ENCODE data around the gene DMRTB1. TPM values are rescaled to one million over a fixed set of nuclear protein-coding genes. Genes with fewer than 3 reads are reported as not detected.

DMRTB1 gene
- total RNA-seq, 1 donor from 2014 or later = not detected

DNA sequence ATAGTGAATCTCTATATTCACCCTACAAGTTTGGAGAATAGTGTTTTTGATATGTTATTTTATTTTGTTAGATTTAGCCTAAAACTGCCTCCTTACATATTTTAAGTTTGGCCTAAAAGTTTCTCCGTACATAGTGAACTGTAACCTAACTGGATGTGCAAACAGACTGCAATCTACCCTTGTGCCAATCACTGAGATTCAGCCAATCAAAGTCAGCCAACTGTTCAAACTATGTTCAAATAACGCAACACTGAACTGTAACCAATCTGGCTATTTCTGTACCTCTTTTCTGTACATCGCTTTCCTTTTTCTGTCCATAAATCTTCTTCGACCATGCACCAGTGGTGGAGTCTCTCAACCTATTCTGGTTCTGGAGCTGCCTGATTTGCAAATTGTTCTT, 11.8 kb upstream of the DMRTB1 start:
- TF ChIP-seq, protein P1, sequence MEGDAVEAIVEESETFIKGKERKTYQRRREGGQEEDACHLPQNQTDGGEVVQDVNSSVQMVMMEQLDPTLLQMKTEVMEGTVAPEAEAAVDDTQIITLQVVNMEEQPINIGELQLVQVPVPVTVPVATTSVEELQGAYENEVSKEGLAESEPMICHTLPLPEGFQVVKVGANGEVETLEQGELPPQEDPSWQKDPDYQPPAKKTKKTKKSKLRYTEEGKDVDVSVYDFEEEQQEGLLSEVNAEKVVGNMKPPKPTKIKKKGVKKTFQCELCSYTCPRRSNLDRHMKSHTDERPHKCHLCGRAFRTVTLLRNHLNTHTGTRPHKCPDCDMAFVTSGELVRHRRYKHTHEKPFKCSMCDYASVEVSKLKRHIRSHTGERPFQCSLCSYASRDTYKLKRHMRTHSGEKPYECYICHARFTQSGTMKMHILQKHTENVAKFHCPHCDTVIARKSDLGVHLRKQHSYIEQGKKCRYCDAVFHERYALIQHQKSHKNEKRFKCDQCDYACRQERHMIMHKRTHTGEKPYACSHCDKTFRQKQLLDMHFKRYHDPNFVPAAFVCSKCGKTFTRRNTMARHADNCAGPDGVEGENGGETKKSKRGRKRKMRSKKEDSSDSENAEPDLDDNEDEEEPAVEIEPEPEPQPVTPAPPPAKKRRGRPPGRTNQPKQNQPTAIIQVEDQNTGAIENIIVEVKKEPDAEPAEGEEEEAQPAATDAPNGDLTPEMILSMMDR (conservative IDR thresholded peaks at IDR 0.05) = no peak
- no peak for DNase-seq (ENCODE audit: extremely low spot score, unreplicated experiment)
- no peak overlapping the region for H3K4me3 Mint-ChIP-seq
- peaks cover 9% of the 10 kb centered on the region for H3K27me3 Mint-ChIP-seq
- no peaks in the 10 kb centered on the region for H3K36me3 Mint-ChIP-seq
- no peaks in the 10 kb centered on the region for H3K9me3 Mint-ChIP-seq
- H3K4me1 Mint-ChIP-seq (ENCODE audit: unreplicated experiment) = peaks cover 9% of the 10 kb centered on the region
- no peak overlapping the region for H3K27ac Mint-ChIP-seq

DNA sequence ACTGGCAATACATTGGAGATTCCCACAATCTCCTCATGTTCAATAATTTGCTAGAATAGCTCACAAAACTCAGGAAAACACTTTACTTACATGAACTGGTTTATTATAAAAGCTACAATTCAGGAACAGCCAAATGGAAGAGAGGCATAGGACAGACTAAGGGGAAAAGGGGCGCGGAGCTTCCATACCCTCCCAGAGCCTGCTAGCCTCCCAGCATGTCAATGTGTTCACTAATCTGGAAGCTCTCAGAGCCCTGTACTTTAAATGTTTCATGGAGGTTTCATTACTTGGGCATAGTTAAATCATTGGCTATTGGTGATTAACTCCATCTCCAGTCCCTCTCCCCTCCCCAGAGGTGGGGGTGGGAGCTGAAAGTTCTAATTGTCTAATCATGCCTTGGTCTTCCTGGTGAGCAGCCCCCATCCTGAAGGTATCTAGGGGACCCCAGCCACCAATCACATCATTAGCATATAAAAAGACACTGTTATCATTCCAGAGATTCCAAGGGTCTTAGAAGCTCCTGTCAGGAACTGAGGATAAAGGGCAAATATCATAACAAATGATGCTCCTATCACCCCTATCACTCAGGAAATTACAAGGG, 10.9 kb upstream of the DMRTB1 start:
- H3K4me1 Mint-ChIP-seq (ENCODE audit: unreplicated experiment) = peaks cover 9% of the 10 kb centered on the region
- no peak for DNase-seq (ENCODE audit: extremely low spot score, unreplicated experiment)
- TF ChIP-seq, protein P1 (conservative IDR thresholded peaks at IDR 0.05) = no peak
- H3K9me3 Mint-ChIP-seq = no peaks in the 10 kb centered on the region
- H3K36me3 Mint-ChIP-seq = no peaks in the 10 kb centered on the region
- no peak overlapping the region for H3K4me3 Mint-ChIP-seq
- H3K27me3 Mint-ChIP-seq = peaks cover 9% of the 10 kb centered on the region
- H3K27ac Mint-ChIP-seq = no peak overlapping the region

DNA sequence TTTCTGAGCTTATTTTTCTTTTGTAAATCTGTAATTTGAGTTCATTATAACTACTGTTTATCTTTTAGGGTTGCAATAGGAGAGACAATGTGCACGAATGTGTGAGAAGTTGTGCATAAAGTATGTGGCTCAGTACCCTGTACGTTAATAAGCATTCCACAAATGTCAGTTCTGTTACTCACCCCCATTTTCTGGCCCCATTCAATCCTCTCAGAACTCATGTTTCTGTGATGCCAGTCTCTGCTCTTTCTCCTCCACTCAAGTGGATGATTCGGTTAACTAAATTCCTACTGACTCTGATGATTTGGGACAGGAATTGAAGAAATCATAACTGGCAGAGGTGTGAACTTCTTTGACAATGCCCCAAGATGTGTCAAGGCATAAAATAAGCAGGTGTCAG, 10.2 kb upstream of the DMRTB1 start:
- no peak for DNase-seq (ENCODE audit: extremely low spot score, unreplicated experiment)
- H3K36me3 Mint-ChIP-seq = no peaks in the 10 kb centered on the region
- H3K27me3 Mint-ChIP-seq = peaks cover 9% of the 10 kb centered on the region
- H3K4me3 Mint-ChIP-seq = no peak overlapping the region
- H3K9me3 Mint-ChIP-seq = no peaks in the 10 kb centered on the region
- H3K27ac Mint-ChIP-seq = no peak overlapping the region
- TF ChIP-seq, protein P1 (conservative IDR thresholded peaks at IDR 0.05) = no peak
- H3K4me1 Mint-ChIP-seq (ENCODE audit: unreplicated experiment) = peaks cover 9% of the 10 kb centered on the region

DNA sequence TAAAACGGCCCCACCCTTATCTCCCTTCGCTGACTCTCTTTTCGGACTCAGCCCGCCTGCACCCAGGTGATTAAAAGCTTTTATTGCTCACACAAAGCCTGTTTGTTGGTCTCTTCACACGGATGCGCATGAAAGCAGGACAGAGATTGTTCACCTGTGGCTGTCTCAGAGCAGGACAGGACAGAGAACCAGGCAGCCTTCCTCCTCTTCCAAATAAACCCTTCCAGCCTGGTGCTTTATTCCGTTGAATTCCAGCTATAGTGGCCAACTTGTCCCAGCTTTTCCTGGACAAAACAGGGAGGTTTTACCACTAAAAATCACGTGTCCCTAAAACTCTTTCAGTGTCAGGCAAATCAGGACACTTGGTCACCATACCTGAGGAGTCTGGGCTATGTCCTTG, 9.5 kb upstream of the DMRTB1 start:
- peaks cover 9% of the 10 kb centered on the region for H3K4me1 Mint-ChIP-seq (ENCODE audit: unreplicated experiment)
- H3K27ac Mint-ChIP-seq = no peak overlapping the region

DNA sequence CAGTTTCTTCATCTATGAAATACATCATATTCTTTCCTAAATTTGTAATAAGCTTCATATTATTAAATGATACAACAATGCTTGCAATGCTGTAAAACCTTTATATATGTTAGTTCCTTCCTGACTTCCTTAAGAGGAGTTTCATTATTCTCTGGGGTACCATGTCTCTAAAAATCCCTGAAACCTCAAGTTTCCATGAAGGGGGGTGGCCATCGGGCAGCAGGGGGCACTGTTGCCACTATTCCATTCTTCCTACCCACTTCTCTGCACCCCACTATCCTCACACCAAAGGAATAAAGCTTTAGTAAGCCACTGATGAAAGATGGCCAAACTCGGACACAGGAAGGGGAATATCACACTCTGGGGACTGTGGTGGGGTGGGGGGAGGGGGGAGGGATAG, 9.0 kb upstream of the DMRTB1 start:
- TF ChIP-seq, protein P1 (conservative IDR thresholded peaks at IDR 0.05) = peak; percentile 58
- H3K4me1 Mint-ChIP-seq (ENCODE audit: unreplicated experiment) = peaks cover 9% of the 10 kb centered on the region
- no peak overlapping the region for H3K4me3 Mint-ChIP-seq
- peaks cover 9% of the 10 kb centered on the region for H3K27me3 Mint-ChIP-seq
- no peak overlapping the region for H3K27ac Mint-ChIP-seq
- DNase-seq (ENCODE audit: extremely low spot score, unreplicated experiment) = no peak
- H3K36me3 Mint-ChIP-seq = no peaks in the 10 kb centered on the region
- no peaks in the 10 kb centered on the region for H3K9me3 Mint-ChIP-seq

More for the DNA sequence above, 9.5 kb upstream of the DMRTB1 start:
- DNase-seq (ENCODE audit: extremely low spot score, unreplicated experiment) = no peak
- Mint-ChIP-seq H3K9me3 (no peaks in the 10 kb centered on the region), H3K4me3 (no peak overlapping the region), H3K36me3 (no peaks in the 10 kb centered on the region), H3K27me3 (peaks cover 9% of the 10 kb centered on the region)
- TF ChIP-seq, protein P1 (conservative IDR thresholded peaks at IDR 0.05) = no peak

DNA sequence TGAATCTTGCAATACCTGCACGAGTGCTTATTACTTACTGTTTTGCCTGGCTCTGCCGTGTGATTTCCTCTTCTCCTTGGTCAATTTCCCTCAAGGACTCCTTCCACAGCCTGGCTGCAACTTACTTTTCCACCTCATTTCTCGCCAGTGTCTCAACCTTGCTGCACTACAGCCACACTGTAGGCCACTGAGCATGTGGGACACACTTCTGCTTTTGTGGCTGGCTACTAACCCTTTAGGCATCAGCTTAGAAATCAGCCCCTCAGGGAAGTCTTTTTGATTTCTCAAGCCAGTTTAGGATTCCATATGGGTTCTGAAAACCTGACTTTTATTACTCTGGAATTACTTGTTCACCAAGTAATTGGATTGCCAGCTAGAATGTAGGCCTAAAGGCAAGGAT, 5.2 kb upstream of the DMRTB1 start:
- H3K27ac Mint-ChIP-seq = no peak overlapping the region
- no peak for DNase-seq (ENCODE audit: extremely low spot score, unreplicated experiment)
- TF ChIP-seq, protein P1 (conservative IDR thresholded peaks at IDR 0.05) = no peak
- no peaks in the 10 kb centered on the region for H3K9me3 Mint-ChIP-seq
- H3K36me3 Mint-ChIP-seq = no peaks in the 10 kb centered on the region
- peaks cover 7% of the 10 kb centered on the region for H3K4me1 Mint-ChIP-seq (ENCODE audit: unreplicated experiment)
- peaks cover 9% of the 10 kb centered on the region for H3K27me3 Mint-ChIP-seq
- H3K4me3 Mint-ChIP-seq = no peak overlapping the region

Data from type B pancreatic cell (in vitro differentiated cells).